ENCODE results near the gene SNX18. TPM values are rescaled to one million over a fixed set of nuclear protein-coding genes. Genes with fewer than 3 reads are reported as not detected.
A peak's percentile ranks its signal among the peaks of the same experiment; 100 is the strongest.

Gene SNX18
- total RNA-seq, 1 donor from 2014 or later = 95.0 TPM

- Mint-ChIP-seq H3K36me3 (ENCODE audit: unreplicated experiment) (peaks cover 4% of the 10 kb centered on the region), H3K4me1 (ENCODE audit: low read depth, unreplicated experiment) (peaks cover 11% of the 10 kb centered on the region), H3K9me3 (ENCODE audit: unreplicated experiment) (peaks cover 5% of the 10 kb centered on the region), H3K27me3 (ENCODE audit: unreplicated experiment) (no peaks in the 10 kb centered on the region), H3K4me3 (ENCODE audit: unreplicated experiment) (no peak overlapping the region), H3K27ac (ENCODE audit: unreplicated experiment) (no peak overlapping the region)
- DNase-seq = no peak
- no peak for TF ChIP-seq CTCF (IDR thresholded peaks at IDR 0.05; ENCODE audit: partially characterized antibody, unreplicated experiment)
These were observed 60.5 kb downstream of the SNX18 start for GRCh38 chr5:54577937-54578653.

- TF ChIP-seq CTCF (IDR thresholded peaks at IDR 0.05; ENCODE audit: partially characterized antibody, unreplicated experiment) = no peak
- Mint-ChIP-seq H3K4me1 (ENCODE audit: low read depth, unreplicated experiment) (peaks cover 11% of the 10 kb centered on the region), H3K36me3 (ENCODE audit: unreplicated experiment) (peaks cover 4% of the 10 kb centered on the region), H3K27me3 (ENCODE audit: unreplicated experiment) (no peaks in the 10 kb centered on the region), H3K4me3 (ENCODE audit: unreplicated experiment) (no peak overlapping the region), H3K27ac (ENCODE audit: unreplicated experiment) (peak overlapping the region; percentile 53), H3K9me3 (ENCODE audit: unreplicated experiment) (peaks cover 5% of the 10 kb centered on the region)
- no peak for DNase-seq
These were observed 62.2 kb downstream of the SNX18 start for GRCh38 chr5:54579591-54580295.

DNA sequence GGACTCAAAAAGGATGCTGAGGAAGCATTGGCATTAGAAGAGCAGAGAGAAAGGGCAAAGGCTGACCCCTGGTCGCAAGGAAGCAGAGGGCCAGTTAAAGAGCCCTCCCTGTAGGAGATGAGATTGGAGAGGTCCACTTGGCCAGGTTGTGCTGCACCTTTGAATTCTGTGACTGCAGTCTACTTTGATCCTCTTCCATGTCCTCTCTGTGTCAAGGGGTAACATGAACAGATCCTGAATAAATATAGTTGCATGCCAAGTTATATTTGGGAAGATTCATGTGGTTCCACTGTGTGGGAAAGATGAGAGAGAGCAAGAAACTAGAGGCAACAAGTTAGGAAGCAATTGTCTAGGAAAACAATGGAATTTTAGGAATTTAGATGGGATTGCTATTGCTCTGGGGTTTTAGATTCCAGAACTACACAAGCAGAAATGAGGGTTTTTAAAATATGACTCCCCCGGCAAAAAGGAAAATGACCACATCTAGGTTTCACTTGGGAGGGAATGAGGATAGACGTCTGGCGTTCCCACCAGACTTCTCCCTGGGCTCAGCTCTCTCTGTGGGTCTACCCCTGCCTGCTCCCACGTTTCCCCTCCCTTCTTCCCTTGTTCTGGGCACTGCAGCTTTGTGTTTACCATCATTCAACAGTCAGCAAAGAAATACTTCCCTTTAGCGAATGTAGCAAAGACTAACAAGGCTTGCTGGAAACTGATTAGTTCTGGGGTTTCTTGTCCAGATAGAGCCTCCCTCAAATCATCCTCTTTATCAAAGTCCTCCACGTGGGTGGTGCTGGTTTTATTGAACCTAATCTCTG, 63.6 kb downstream of the SNX18 start:
- H3K27me3 Mint-ChIP-seq (ENCODE audit: unreplicated experiment) = peaks cover 2% of the 10 kb centered on the region
- H3K4me1 Mint-ChIP-seq (ENCODE audit: low read depth, unreplicated experiment) = peaks cover 11% of the 10 kb centered on the region
- peaks cover 4% of the 10 kb centered on the region for H3K9me3 Mint-ChIP-seq (ENCODE audit: unreplicated experiment)
- no peak overlapping the region for H3K4me3 Mint-ChIP-seq (ENCODE audit: unreplicated experiment)
- no peak for DNase-seq
- H3K27ac Mint-ChIP-seq (ENCODE audit: unreplicated experiment) = no peak overlapping the region
- H3K36me3 Mint-ChIP-seq (ENCODE audit: unreplicated experiment) = peaks cover 4% of the 10 kb centered on the region
- TF ChIP-seq CTCF (IDR thresholded peaks at IDR 0.05; ENCODE audit: partially characterized antibody, unreplicated experiment) = no peak

DNA sequence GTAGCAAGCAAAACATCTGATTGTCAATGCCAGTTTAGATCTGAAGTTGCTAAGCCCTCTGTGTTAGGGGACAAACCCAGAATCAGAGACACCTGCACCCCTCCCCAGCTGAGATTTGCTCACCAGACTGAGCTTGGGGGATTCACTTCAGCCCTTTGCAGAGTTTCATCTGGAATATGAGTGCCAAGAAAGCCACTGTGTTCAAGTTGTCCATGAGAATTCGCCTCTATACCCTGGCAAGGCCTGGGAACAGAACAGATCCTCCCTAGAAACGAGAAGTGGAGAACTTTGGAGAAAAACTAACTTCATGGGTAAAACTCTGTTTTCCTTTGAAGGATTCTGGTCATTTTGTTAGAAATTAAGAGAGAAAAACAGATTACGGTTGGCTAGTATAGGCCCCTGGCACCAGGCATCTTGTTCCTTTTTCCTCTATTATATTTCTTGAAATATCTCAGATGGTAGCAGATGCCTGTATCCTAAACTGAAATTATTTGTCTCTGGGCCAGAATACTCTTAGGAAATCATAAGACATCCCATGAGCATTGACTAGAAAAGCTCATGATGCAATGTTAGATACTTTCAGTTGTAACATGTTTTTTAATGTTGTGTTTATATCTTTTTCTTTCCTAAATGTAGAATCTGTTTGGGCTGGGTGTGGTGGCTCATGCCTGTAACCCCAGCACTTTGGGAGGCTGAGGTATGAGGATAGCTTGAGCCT, 64.4 kb downstream of the SNX18 start:
- Mint-ChIP-seq H3K36me3 (ENCODE audit: unreplicated experiment) (peaks cover 8% of the 10 kb centered on the region), H3K9me3 (ENCODE audit: unreplicated experiment) (peaks cover 2% of the 10 kb centered on the region), H3K4me1 (ENCODE audit: low read depth, unreplicated experiment) (peaks cover 11% of the 10 kb centered on the region), H3K4me3 (ENCODE audit: unreplicated experiment) (no peak overlapping the region), H3K27me3 (ENCODE audit: unreplicated experiment) (peaks cover 5% of the 10 kb centered on the region), H3K27ac (ENCODE audit: unreplicated experiment) (no peak overlapping the region)
- no peak for TF ChIP-seq CTCF (IDR thresholded peaks at IDR 0.05; ENCODE audit: partially characterized antibody, unreplicated experiment)
- DNase-seq = no peak

Data from glutamatergic neuron (in vitro differentiated cells).